ENCODE measurements around the gene CCDC71L. TPM values are rescaled to one million over a fixed set of nuclear protein-coding genes. Genes with fewer than 3 reads are reported as not detected.

Gene CCDC71L
- polyA plus RNA-seq, 1 of the 3 experiments (the other 2 are of a cell fraction) = 30.0 TPM

DNA sequence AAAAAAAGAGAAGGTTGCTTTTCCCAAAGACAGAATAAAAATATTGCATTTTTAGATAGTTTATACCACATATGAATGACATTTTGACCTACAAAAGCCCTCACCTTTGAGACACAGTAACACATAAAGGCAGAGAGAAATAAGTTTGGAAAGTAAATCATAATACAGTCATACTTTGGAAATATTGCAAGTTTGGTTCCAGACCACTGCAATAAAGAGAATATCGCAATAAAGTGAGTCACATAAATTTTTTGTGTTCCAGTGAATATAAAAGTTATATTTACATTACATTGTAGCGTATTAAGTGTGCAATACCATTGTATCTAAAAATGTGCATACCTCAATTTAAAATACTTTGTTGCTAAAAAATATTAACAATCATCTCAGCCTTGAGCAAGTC lies 40.3 kb downstream of the CCDC71L start:
- DNase-seq = no peak
- ChIA-PET POLR2A (no interaction called here), CTCF (no interaction called here)
- Histone ChIP-seq H3K4me1 (ENCODE audit: control insufficient read depth in 1 of 2, insufficient read depth in 2 of 2, low read depth in 1 of 2, low read length in 1 of 2) (peaks cover 0 to 3% of the 10 kb centered on the region in 2 experiments; a peak in 1 of 4 replicates), H3K4me2 (no peak overlapping the region), H3K27me3 (ENCODE audit: insufficient read depth) (no peaks in the 10 kb centered on the region), H3K27ac (ENCODE audit: low read depth in 2 of 2, low read length in 1 of 2) (no peak overlapping the region), H3K9me2 (no peaks in the 10 kb centered on the region), H3K4me3 (ENCODE audit: low read depth in 2 of 2, low read length in 1 of 2) (no peak overlapping the region), H3K9ac (no peak overlapping the region), H3K36me3 (replicated peaks in 1 of 2; ENCODE audit: control insufficient read depth in 1 of 2, insufficient read depth in 2 of 2, low read length in 1 of 2) (peaks cover 0 to 3% of the 10 kb centered on the region in 2 experiments), H3F3A (replicated peaks; ENCODE audit: insufficient read depth) (peaks cover 5% of the 10 kb centered on the region), H2AFZ (ENCODE audit: low read depth) (no peak overlapping the region), H3K9me3 (peaks cover 10% of the 10 kb centered on the region; the same call in 1 of the 2 replicates), H3K79me2 (ENCODE audit: insufficient read depth) (no peaks in the 10 kb centered on the region), H4K20me1 (ENCODE audit: insufficient read depth) (no peaks in the 10 kb centered on the region)
- no peak for TF ChIP-seq RCOR1 (IDR thresholded peaks at IDR 0.05; ENCODE audit: low read length)
- TF ChIP-seq RFX5 (IDR thresholded peaks at IDR 0.05; ENCODE audit: low read length) = no peak
- no peak for TF ChIP-seq NFIC (IDR thresholded peaks at IDR 0.05; ENCODE audit: borderline replicate concordance)
- no peak for TF ChIP-seq MEF2A (IDR thresholded peaks at IDR 0.05; ENCODE audit: borderline replicate concordance, low read depth)
- 78% methylated on average over 2 of the region's 2 CpGs for WGBS (ENCODE audit: low lambda C conversion rate)

DNA sequence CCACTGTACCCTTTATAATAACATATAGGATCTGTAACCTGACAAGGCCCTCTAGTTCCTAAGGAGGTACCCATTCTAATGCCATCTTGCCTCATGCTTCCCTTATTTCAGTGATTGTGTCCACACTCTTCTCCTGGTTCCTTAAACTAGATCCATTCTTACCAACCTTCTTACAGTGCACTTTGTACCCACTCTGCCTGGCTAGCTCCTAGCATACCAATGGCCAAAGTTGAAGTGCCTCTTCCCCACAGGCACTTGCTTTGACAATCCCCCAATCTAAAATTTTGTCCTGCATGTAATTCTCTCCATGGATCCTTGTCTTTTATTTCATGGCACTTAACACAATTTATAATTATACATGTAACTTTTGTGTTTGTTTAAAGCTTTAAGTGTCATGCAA lies 40.9 kb downstream of the CCDC71L start:
- H3K9me3 ChIP-seq = peaks cover 10% of the 10 kb centered on the region; the same call in 1 of the 2 replicates
- H3K4me3 ChIP-seq (ENCODE audit: low read depth in 2 of 2, low read length in 1 of 2) = no peak overlapping the region
- H4K20me1 ChIP-seq (ENCODE audit: insufficient read depth) = no peaks in the 10 kb centered on the region
- H3K79me2 ChIP-seq (ENCODE audit: insufficient read depth) = no peaks in the 10 kb centered on the region
- no peak for TF ChIP-seq EZH2phosphoT487 (IDR thresholded peaks at IDR 0.05; ENCODE audit: borderline replicate concordance, low read depth)
- TF ChIP-seq, protein P1, sequence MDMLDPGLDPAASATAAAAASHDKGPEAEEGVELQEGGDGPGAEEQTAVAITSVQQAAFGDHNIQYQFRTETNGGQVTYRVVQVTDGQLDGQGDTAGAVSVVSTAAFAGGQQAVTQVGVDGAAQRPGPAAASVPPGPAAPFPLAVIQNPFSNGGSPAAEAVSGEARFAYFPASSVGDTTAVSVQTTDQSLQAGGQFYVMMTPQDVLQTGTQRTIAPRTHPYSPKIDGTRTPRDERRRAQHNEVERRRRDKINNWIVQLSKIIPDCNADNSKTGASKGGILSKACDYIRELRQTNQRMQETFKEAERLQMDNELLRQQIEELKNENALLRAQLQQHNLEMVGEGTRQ (IDR thresholded peaks at IDR 0.05; ENCODE audit: borderline replicate concordance, low read depth, low read length) = no peak
- TF ChIP-seq SMC3 (IDR thresholded peaks at IDR 0.05; ENCODE audit: low read depth, low read length) = no peak
- no peak for TF ChIP-seq POLR2AphosphoS5 (IDR thresholded peaks at IDR 0.05; ENCODE audit: low read depth, low read length)
- no peak overlapping the region for H3K4me2 ChIP-seq
- ChIA-PET CTCF (no interaction called here), POLR2A (no interaction called here)
- H3K4me1 ChIP-seq (ENCODE audit: control insufficient read depth in 1 of 2, insufficient read depth in 2 of 2, low read depth in 1 of 2, low read length in 1 of 2) = peaks cover 0 to 3% of the 10 kb centered on the region in 2 experiments; a peak in 1 of 4 replicates
- no peaks in the 10 kb centered on the region for H3K27me3 ChIP-seq (ENCODE audit: insufficient read depth)
- peaks cover 0 to 3% of the 10 kb centered on the region in 2 experiments for H3K36me3 ChIP-seq (replicated peaks in 1 of 2; ENCODE audit: control insufficient read depth in 1 of 2, insufficient read depth in 2 of 2, low read length in 1 of 2)
- H2AFZ ChIP-seq (ENCODE audit: low read depth) = no peak overlapping the region
- H3K9ac ChIP-seq = no peak overlapping the region
- peaks cover 5% of the 10 kb centered on the region for H3F3A ChIP-seq (replicated peaks; ENCODE audit: insufficient read depth)
- DNase-seq = no peak
- no peak overlapping the region for H3K27ac ChIP-seq (ENCODE audit: low read depth in 2 of 2, low read length in 1 of 2)
- H3K9me2 ChIP-seq = no peaks in the 10 kb centered on the region

DNA sequence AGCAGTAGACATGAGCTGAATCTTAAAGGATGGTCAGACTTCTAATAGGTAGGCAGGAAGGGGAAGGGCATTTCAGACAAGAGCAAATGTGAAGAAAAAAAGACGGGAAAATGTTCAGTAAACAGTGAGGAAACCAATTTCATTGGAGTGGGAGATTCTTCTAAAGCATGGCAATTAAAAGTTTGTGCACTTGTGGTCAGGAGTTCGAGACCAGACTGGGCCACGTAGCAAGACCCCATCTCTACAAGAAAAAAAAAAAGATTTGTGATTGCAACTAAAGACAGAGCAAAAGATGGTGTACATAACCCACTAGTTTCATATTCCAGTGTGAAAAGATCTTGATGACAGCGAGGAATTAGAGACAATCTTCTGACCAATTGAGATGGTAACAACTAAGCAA lies 41.7 kb downstream of the CCDC71L start:
- H3K4me1 ChIP-seq (ENCODE audit: control insufficient read depth in 1 of 2, insufficient read depth in 2 of 2, low read depth in 1 of 2, low read length in 1 of 2) = peaks cover 3 to 6% of the 10 kb centered on the region in 2 experiments; a peak in 2 of 4 replicates
- no peak overlapping the region for H3K4me2 ChIP-seq
- no peaks in the 10 kb centered on the region for H3K9me2 ChIP-seq
- H3K79me2 ChIP-seq (ENCODE audit: insufficient read depth) = no peaks in the 10 kb centered on the region
- H3K27ac ChIP-seq (ENCODE audit: low read depth in 2 of 2, low read length in 1 of 2) = no peak overlapping the region
- no peaks in the 10 kb centered on the region for H4K20me1 ChIP-seq (ENCODE audit: insufficient read depth)
- ChIA-PET POLR2A (no interaction called here), CTCF (interaction anchor here (1.5 kb wide), 1 partner anchor 442 kb away, joined by 3 read pairs; no protein-coding TSS in a partner anchor)
- H3K4me3 ChIP-seq (ENCODE audit: low read depth in 2 of 2, low read length in 1 of 2) = no peak overlapping the region
- H3K36me3 ChIP-seq (replicated peaks in 1 of 2; ENCODE audit: control insufficient read depth in 1 of 2, insufficient read depth in 2 of 2, low read length in 1 of 2) = peaks cover 0 to 3% of the 10 kb centered on the region in 2 experiments
- TF ChIP-seq MXI1 (IDR thresholded peaks at IDR 0.05; ENCODE audit: low read depth, low read length) (no peak), RXRA (IDR thresholded peaks at IDR 0.05; ENCODE audit: borderline replicate concordance, low read depth) (no peak), YY1 (IDR thresholded peaks at IDR 0.05; ENCODE audit: low read depth) (no peak), MEF2A (IDR thresholded peaks at IDR 0.05; ENCODE audit: borderline replicate concordance, low read depth) (no peak), NRF1 (IDR thresholded peaks at IDR 0.05; ENCODE audit: low read depth, low read length) (no peak), SMC3 (IDR thresholded peaks at IDR 0.05; ENCODE audit: low read depth, low read length) (no peak), EZH2phosphoT487 (IDR thresholded peaks at IDR 0.05; ENCODE audit: borderline replicate concordance, low read depth) (no peak), FOXJ3 (CRISPR knock-in tag; IDR thresholded peaks at IDR 0.05) (no peak), TCF12 (IDR thresholded peaks at IDR 0.05) (no peak), FOXM1 (IDR thresholded peaks at IDR 0.05; ENCODE audit: low read depth) (no peak), EP300 (IDR thresholded peaks at IDR 0.05; ENCODE audit: borderline replicate concordance in 1 of 2, low read depth in 1 of 2, low read length in 1 of 2) (no peak), GATA2 (CRISPR knock-in tag; IDR thresholded peaks at IDR 0.05) (no peak), ELF1 (IDR thresholded peaks at IDR 0.05) (no peak)
- TF ChIP-seq, protein P1 (IDR thresholded peaks at IDR 0.05; ENCODE audit: borderline replicate concordance, low read depth, low read length) = no peak
- TF ChIP-seq, protein P2, sequence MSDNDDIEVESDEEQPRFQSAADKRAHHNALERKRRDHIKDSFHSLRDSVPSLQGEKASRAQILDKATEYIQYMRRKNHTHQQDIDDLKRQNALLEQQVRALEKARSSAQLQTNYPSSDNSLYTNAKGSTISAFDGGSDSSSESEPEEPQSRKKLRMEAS (IDR thresholded peaks at IDR 0.05; ENCODE audit: low read depth) = no peak
- TF ChIP-seq, protein P3, sequence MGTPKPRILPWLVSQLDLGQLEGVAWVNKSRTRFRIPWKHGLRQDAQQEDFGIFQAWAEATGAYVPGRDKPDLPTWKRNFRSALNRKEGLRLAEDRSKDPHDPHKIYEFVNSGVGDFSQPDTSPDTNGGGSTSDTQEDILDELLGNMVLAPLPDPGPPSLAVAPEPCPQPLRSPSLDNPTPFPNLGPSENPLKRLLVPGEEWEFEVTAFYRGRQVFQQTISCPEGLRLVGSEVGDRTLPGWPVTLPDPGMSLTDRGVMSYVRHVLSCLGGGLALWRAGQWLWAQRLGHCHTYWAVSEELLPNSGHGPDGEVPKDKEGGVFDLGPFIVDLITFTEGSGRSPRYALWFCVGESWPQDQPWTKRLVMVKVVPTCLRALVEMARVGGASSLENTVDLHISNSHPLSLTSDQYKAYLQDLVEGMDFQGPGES (IDR thresholded peaks at IDR 0.05; ENCODE audit: low read depth, low read length) = no peak
- no peaks in the 10 kb centered on the region for H3K27me3 ChIP-seq (ENCODE audit: insufficient read depth)
- whole genome bisulfite sequencing (ENCODE audit: low lambda C conversion rate) = 89% methylated on average over 4 of the region's 4 CpGs
- peaks cover 6% of the 10 kb centered on the region for H3F3A ChIP-seq (replicated peaks; ENCODE audit: insufficient read depth)
- no peak for DNase-seq
- no peak overlapping the region for H2AFZ ChIP-seq (ENCODE audit: low read depth)
- peaks cover 10% of the 10 kb centered on the region; the same call in 1 of the 2 replicates for H3K9me3 ChIP-seq
- no peak overlapping the region for H3K9ac ChIP-seq
